HG03095 (cell line): ENCODE measurements around the gene DNAJC1.

Experiments
- ATAC-seq: cut with Tn5 transposase; IDR thresholded peaks from one replicate; pipeline ENCODE4 v1.9.1; 2021; ENCODE audit warnings: moderate library complexity; ENCODE audit not compliant: unreplicated experiment

DNAJC1 gene

GRCh38 chr10:21771219-21771618, 232.3 kb downstream of the DNAJC1 start:
- no peak for ATAC-seq

- ATAC-seq: no peak
Observed at GRCh38 chr10:21769041-21769440, 234.5 kb downstream of the DNAJC1 start.

- ATAC-seq: no peak
Observed at GRCh38 chr10:21764466-21765189, 238.9 kb downstream of the DNAJC1 start.

- no peak for ATAC-seq
Observed at GRCh38 chr10:21760332-21760731, 243.2 kb downstream of the DNAJC1 start.

GRCh38 chr10:21759232-21759631, 244.3 kb downstream of the DNAJC1 start:
- no peak for ATAC-seq

GRCh38 chr10:21758696-21759095, 244.8 kb downstream of the DNAJC1 start:
- no peak for ATAC-seq

GRCh38 chr10:21758239-21758638, 245.3 kb downstream of the DNAJC1 start:
- ATAC-seq: no peak

- no peak for ATAC-seq
Observed at GRCh38 chr10:21757185-21757901, 246.2 kb downstream of the DNAJC1 start.

GRCh38 chr10:21756707-21757106, 246.8 kb downstream of the DNAJC1 start:
- ATAC-seq: no peak

GRCh38 chr10:21754410-21755011, 249.0 kb downstream of the DNAJC1 start:
- ATAC-seq: no peak

- no peak for ATAC-seq
Observed at GRCh38 chr10:21753497-21754270, 249.8 kb downstream of the DNAJC1 start.

GRCh38 chr10:21751341-21752310, 251.9 kb downstream of the DNAJC1 start:
- ATAC-seq: no peak

- no peak for ATAC-seq
Observed at GRCh38 chr10:21750424-21750823, 253.1 kb downstream of the DNAJC1 start.

GRCh38 chr10:21749788-21750187, 253.7 kb downstream of the DNAJC1 start:
- ATAC-seq: no peak

GRCh38 chr10:21747809-21748208, 255.7 kb downstream of the DNAJC1 start:
- ATAC-seq: no peak

GRCh38 chr10:21746118-21746517, 257.4 kb downstream of the DNAJC1 start:
- ATAC-seq: no peak

GRCh38 chr10:21744223-21744622, 259.3 kb downstream of the DNAJC1 start:
- no peak for ATAC-seq

- no peak for ATAC-seq
Observed at GRCh38 chr10:21742740-21743412, 260.7 kb downstream of the DNAJC1 start.

- ATAC-seq: no peak
Observed at GRCh38 chr10:21740989-21741388, 262.5 kb downstream of the DNAJC1 start.

- no peak for ATAC-seq
Observed at GRCh38 chr10:21737106-21737505, 266.4 kb downstream of the DNAJC1 start.
